Hippocampal formation (tissue), 2 donors: Measurements from ENCODE around the gene RALGPS1.
"Not testable (repeated sequence)": the region's sequence is repeated elsewhere in the genome, so short reads cannot be mapped to it uniquely, and the experiment has no call there.

Experiments used
- DNase-seq, 2 donors: peaks; one replicate each; lab custom pipeline; 2025; lab: John Stamatoyannopoulos, UW

RALGPS1 gene

GRCh38 chr9:127136880-127137639 lies 222.5 kb downstream of the RALGPS1 start:
- DNase-seq = no peak

- no peak for DNase-seq
Observed at GRCh38 chr9:127137640-127138360, 223.2 kb downstream of the RALGPS1 start.

- DNase-seq = no peak
Observed at GRCh38 chr9:127138444-127138843, 223.9 kb downstream of the RALGPS1 start.

GRCh38 chr9:127139071-127139731 lies 224.6 kb downstream of the RALGPS1 start:
- no peak for DNase-seq

GRCh38 chr9:127139775-127140174 lies 225.2 kb downstream of the RALGPS1 start:
- no peak for DNase-seq

GRCh38 chr9:127140181-127140580 lies 225.6 kb downstream of the RALGPS1 start:
- DNase-seq = no peak

GRCh38 chr9:127140842-127141675 lies 226.5 kb downstream of the RALGPS1 start:
- DNase-seq = no peak

GRCh38 chr9:127142291-127142690 lies 227.7 kb downstream of the RALGPS1 start:
- no peak for DNase-seq

- DNase-seq = no peak
Observed at GRCh38 chr9:127142931-127143464, 228.4 kb downstream of the RALGPS1 start.

- DNase-seq = no peak
Observed at GRCh38 chr9:127143920-127144465, 229.4 kb downstream of the RALGPS1 start.

- no peak for DNase-seq
Observed at GRCh38 chr9:127144670-127145445, 230.3 kb downstream of the RALGPS1 start.

GRCh38 chr9:127146841-127147240 lies 232.3 kb downstream of the RALGPS1 start:
- not testable (repeated sequence) for DNase-seq

GRCh38 chr9:127147251-127147650 lies 232.7 kb downstream of the RALGPS1 start:
- DNase-seq = no peak

GRCh38 chr9:127148014-127148413 lies 233.4 kb downstream of the RALGPS1 start:
- DNase-seq = no peak

- DNase-seq = no peak
Observed at GRCh38 chr9:127149010-127149409, 234.4 kb downstream of the RALGPS1 start.

GRCh38 chr9:127149463-127150390 lies 235.1 kb downstream of the RALGPS1 start:
- DNase-seq = no peak

GRCh38 chr9:127153501-127153900 lies 238.9 kb downstream of the RALGPS1 start:
- no peak for DNase-seq

GRCh38 chr9:127154003-127154389 lies 239.4 kb downstream of the RALGPS1 start:
- DNase-seq = no peak
